ENCODE results near the gene HPRT1. TPM values are rescaled to one million over a fixed set of nuclear protein-coding genes. Genes with fewer than 3 reads are reported as not detected.

HPRT1 gene
- total RNA-seq, 1 experiment from 2014 or later = 38.2 TPM

DNA sequence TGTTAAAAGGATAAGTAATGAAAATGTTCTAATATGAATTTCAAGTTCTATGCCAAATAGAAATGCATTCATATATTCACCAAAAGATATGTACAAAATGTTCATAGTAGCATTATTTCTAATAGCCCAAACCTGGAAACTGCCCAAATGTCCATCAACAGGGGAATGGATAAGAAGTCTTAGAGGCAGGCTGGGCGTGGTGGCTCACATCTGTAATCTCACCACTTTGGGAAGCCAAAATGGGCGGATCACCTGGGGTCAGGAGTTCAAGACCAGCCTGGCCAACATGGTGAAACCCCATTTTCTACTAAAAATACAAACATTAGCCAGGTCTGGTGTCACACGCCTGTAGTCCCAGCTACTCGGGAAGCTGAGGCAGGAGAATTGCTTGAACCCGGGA, 2.3 kb upstream of the HPRT1 start:
- Mint-ChIP-seq H3K36me3 (no peaks in the 10 kb centered on the region), H3K4me1 (0 out of 2 replicates have a peak, but pooled peaks cover 7% of the 10 kb centered on the region), H3K9me3 (no peaks in the 10 kb centered on the region), H3K27me3 (ENCODE audit: low read depth) (no peaks in the 10 kb centered on the region), H3K27ac (no peak overlapping the region), H3K4me3 (no peak overlapping the region)
- TF ChIP-seq KAT7 (CRISPR knock-in tag; IDR thresholded peaks at IDR 0.05; ENCODE audit: borderline replicate concordance) (no peak), ZBTB43 (CRISPR knock-in tag; IDR thresholded peaks at IDR 0.05) (no peak), ETV6 (CRISPR knock-in tag; IDR thresholded peaks at IDR 0.05) (no peak), FOXK1 (CRISPR knock-in tag; IDR thresholded peaks at IDR 0.05) (no peak), MXD4 (CRISPR knock-in tag; IDR thresholded peaks at IDR 0.05; ENCODE audit: borderline replicate concordance) (no peak), RELA (CRISPR knock-in tag; IDR thresholded peaks at IDR 0.05; ENCODE audit: borderline replicate concordance) (no peak), ZNF281 (CRISPR knock-in tag; IDR thresholded peaks at IDR 0.05) (no peak), CBFB (CRISPR knock-in tag; IDR thresholded peaks at IDR 0.05; ENCODE audit: low read depth) (no peak)
- TF ChIP-seq, protein P1, sequence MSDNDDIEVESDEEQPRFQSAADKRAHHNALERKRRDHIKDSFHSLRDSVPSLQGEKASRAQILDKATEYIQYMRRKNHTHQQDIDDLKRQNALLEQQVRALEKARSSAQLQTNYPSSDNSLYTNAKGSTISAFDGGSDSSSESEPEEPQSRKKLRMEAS (CRISPR knock-in tag; IDR thresholded peaks at IDR 0.05) = no peak
- TF ChIP-seq, protein P2, sequence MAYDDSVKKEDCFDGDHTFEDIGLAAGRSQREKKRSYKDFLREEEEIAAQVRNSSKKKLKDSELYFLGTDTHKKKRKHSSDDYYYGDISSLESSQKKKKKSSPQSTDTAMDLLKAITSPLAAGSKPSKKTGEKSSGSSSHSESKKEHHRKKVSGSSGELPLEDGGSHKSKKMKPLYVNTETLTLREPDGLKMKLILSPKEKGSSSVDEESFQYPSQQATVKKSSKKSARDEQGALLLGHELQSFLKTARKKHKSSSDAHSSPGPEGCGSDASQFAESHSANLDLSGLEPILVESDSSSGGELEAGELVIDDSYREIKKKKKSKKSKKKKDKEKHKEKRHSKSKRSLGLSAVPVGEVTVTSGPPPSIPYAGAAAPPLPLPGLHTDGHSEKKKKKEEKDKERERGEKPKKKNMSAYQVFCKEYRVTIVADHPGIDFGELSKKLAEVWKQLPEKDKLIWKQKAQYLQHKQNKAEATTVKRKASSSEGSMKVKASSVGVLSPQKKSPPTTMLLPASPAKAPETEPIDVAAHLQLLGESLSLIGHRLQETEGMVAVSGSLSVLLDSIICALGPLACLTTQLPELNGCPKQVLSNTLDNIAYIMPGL (CRISPR knock-in tag; IDR thresholded peaks at IDR 0.05) = no peak
- TF ChIP-seq, protein P3, sequence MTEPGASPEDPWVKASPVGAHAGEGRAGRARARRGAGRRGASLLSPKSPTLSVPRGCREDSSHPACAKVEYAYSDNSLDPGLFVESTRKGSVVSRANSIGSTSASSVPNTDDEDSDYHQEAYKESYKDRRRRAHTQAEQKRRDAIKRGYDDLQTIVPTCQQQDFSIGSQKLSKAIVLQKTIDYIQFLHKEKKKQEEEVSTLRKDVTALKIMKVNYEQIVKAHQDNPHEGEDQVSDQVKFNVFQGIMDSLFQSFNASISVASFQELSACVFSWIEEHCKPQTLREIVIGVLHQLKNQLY (CRISPR knock-in tag; IDR thresholded peaks at IDR 0.05) = no peak
- POLR2A ChIA-PET = no interaction called here
- CTCF ChIA-PET = no interaction called here
- ATAC-seq = no peak
- DNase-seq (ENCODE audit: low spot score) = no peak

GRCh38 chrX:134459683-134460004, 321 bp upstream of the HPRT1 start:
- no peak for DNase-seq (ENCODE audit: low spot score)
- Mint-ChIP-seq H3K4me3 (peak overlapping the region; percentile 73), H3K27me3 (ENCODE audit: low read depth) (no peaks in the 10 kb centered on the region), H3K27ac (peak overlapping the region; percentile 85), H3K9me3 (no peaks in the 10 kb centered on the region), H3K36me3 (no peaks in the 10 kb centered on the region), H3K4me1 (0 out of 2 replicates have a peak, but pooled peaks cover 7% of the 10 kb centered on the region)
- POLR2A ChIA-PET = no interaction called here
- ATAC-seq = peak; percentile 53
- TF ChIP-seq OVOL2 (CRISPR knock-in tag; IDR thresholded peaks at IDR 0.05; ENCODE audit: borderline replicate concordance) (no peak), PREB (CRISPR knock-in tag; IDR thresholded peaks at IDR 0.05; ENCODE audit: borderline replicate concordance) (no peak), ZNF671 (CRISPR knock-in tag; IDR thresholded peaks at IDR 0.05) (no peak), ZNF396 (CRISPR knock-in tag; IDR thresholded peaks at IDR 0.05; ENCODE audit: borderline replicate concordance) (no peak), MXD4 (CRISPR knock-in tag; IDR thresholded peaks at IDR 0.05; ENCODE audit: borderline replicate concordance) (no peak), NR1H2 (CRISPR knock-in tag; IDR thresholded peaks at IDR 0.05) (no peak), JUN (CRISPR knock-in tag; IDR thresholded peaks at IDR 0.05) (no peak), ZNF416 (CRISPR knock-in tag; IDR thresholded peaks at IDR 0.05) (no peak), SMAD3 (CRISPR knock-in tag; IDR thresholded peaks at IDR 0.05; ENCODE audit: borderline replicate concordance) (no peak)
- TF ChIP-seq, protein P2 (CRISPR knock-in tag; IDR thresholded peaks at IDR 0.05) = no peak
- TF ChIP-seq, protein P4, sequence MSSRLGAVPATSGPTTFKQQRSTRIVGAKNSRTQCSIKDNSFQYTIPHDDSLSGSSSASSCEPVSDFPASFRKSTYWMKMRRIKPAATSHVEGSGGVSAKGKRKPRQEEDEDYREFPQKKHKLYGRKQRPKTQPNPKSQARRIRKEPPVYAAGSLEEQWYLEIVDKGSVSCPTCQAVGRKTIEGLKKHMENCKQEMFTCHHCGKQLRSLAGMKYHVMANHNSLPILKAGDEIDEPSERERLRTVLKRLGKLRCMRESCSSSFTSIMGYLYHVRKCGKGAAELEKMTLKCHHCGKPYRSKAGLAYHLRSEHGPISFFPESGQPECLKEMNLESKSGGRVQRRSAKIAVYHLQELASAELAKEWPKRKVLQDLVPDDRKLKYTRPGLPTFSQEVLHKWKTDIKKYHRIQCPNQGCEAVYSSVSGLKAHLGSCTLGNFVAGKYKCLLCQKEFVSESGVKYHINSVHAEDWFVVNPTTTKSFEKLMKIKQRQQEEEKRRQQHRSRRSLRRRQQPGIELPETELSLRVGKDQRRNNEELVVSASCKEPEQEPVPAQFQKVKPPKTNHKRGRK (CRISPR knock-in tag; IDR thresholded peaks at IDR 0.05; ENCODE audit: borderline replicate concordance) = no peak
- CTCF ChIA-PET = no interaction called here
